H1 (cell line): Measurements from ENCODE around the gene TAS2R41. TPM values are rescaled to one million over a fixed set of nuclear protein-coding genes. Genes with fewer than 3 reads are reported as not detected.

Experiments used
- CTCF ChIA-PET: fragments of 300-600 bp; sonication (Branson Sonifier 250); formaldehyde crosslinking; loops from one replicate; lab custom pipeline; 2021; ENCODE audit not compliant: partially characterized antibody; lab: Charles Lee
- POLR2A ChIA-PET: fragments of 300-600 bp; sonication (Branson Sonifier 250); formaldehyde crosslinking; loops from one replicate; lab custom pipeline; 2021; ENCODE audit warnings: inconsistent platforms; ENCODE audit not compliant: partially characterized antibody; lab: Charles Lee
- DNase-seq, 2 experiments: peaks; one replicate each; pipeline versions ENCODE4 v3.0.0 to v3.0.0-alpha.2; 2010 to 2022; ENCODE audit warnings: low spot score in 2 of 2, low read depth in 1 of 2, mixed read lengths in 1 of 2
- FAIRE-seq: peaks from 2 replicates; lab custom pipeline; 2011; peaks lifted over from hg19 to GRCh38; lab: Jason Lieb, UNC
- H2AFZ ChIP-seq: 2 replicates; pipeline ENCODE4 v1.8.1; 2012; ENCODE audit warnings: low read length, inconsistent platforms
- H2AK5ac ChIP-seq: 2 replicates; pipeline ENCODE4 v1.6.1; 2013; ENCODE audit warnings: low read depth, low read length
- H2BK120ac ChIP-seq: replicated peaks from 2 replicates; pipeline ENCODE3; 2013; ENCODE audit warnings: low read depth, low read length, inconsistent platforms
- H2BK12ac ChIP-seq: 2 replicates; pipeline ENCODE4 v1.6.1; 2013; ENCODE audit warnings: low read depth, low read length
- H2BK15ac ChIP-seq: 2 replicates; pipeline ENCODE4 v1.6.1; 2013; ENCODE audit warnings: low read length
- H2BK20ac ChIP-seq: 2 replicates; pipeline ENCODE4 v1.6.1; 2013; ENCODE audit warnings: low read length
- H2BK5ac ChIP-seq: 2 replicates; pipeline ENCODE4 v1.6.1; 2013; ENCODE audit warnings: low read depth, low read length
- H3K14ac ChIP-seq: 2 replicates; pipeline ENCODE4 v1.6.1; 2013; ENCODE audit warnings: inconsistent platforms; ENCODE audit not compliant: insufficient read length
- H3K18ac ChIP-seq: 2 replicates; pipeline ENCODE4 v1.6.1; 2013; ENCODE audit warnings: low read length; ENCODE audit errors: extremely low read depth
- H3K23ac ChIP-seq: 2 replicates; pipeline ENCODE4 v1.6.1; 2013; ENCODE audit warnings: inconsistent platforms; ENCODE audit not compliant: insufficient read length
- H3K23me2 ChIP-seq: 2 replicates; pipeline ENCODE4 v1.6.1; 2013; ENCODE audit warnings: low read depth, low read length
- H3K27ac ChIP-seq: 2 replicates; pipeline ENCODE4 v1.6.1; 2011; ENCODE audit warnings: low read depth, low read length, inconsistent platforms
- H3K27me3 ChIP-seq, 4 experiments: replicated peaks in 1 of 4; 1 replicate in 1 of 4; 2 replicates in 3 of 4; pipeline versions ENCODE4 v1.6.1 to v1.8.1; 2011 to 2013; ENCODE audit warnings: low read length in 3 of 4, mild to moderate bottlenecking in 3 of 4, inconsistent platforms in 2 of 4, mixed read lengths in 2 of 4, moderate library complexity in 1 of 4; ENCODE audit not compliant: control insufficient read depth in 3 of 4, insufficient read depth in 3 of 4; ENCODE audit errors: extremely low read depth in 1 of 4
- H3K36me3 ChIP-seq, 4 experiments: 2 replicates each; pipeline versions ENCODE4 v1.6.1 to v1.8.1; 2011 to 2013; ENCODE audit warnings: mild to moderate bottlenecking in 4 of 4, low read length in 3 of 4, moderate library complexity in 2 of 4, control low read depth in 1 of 4, inconsistent platforms in 1 of 4; ENCODE audit not compliant: insufficient read depth in 4 of 4, control insufficient read depth in 2 of 4
- H3K4ac ChIP-seq: replicated peaks from 2 replicates; pipeline ENCODE3; 2013; ENCODE audit warnings: low read length, low read depth, mixed read lengths, inconsistent platforms; ENCODE audit not compliant: insufficient read length
- H3K4me1 ChIP-seq, 4 experiments: replicated peaks in 1 of 4; 1 replicate in 1 of 4; 2 replicates in 3 of 4; pipeline versions ENCODE4 v1.6.1 to v1.8.1; 2011 to 2013; ENCODE audit warnings: low read length in 3 of 4, inconsistent platforms in 2 of 4, mixed read lengths in 1 of 4; ENCODE audit not compliant: insufficient read depth in 4 of 4, control insufficient read depth in 3 of 4
- H3K4me2 ChIP-seq, 2 experiments: 2 replicates each; pipeline versions ENCODE4 v1.6.1 to v1.8.1; 2011 to 2013; ENCODE audit warnings: low read depth in 2 of 2, low read length in 2 of 2, control low read depth in 1 of 2, inconsistent platforms in 1 of 2, mild to moderate bottlenecking in 1 of 2; ENCODE audit not compliant: insufficient read depth in 1 of 2
- H3K4me3 ChIP-seq, 4 experiments: fragments of 200-600, 300-600 bp in 1 of 4; sonication (generic), shearing (Covaris generic), sonication (Bioruptor Twin) in 1 of 4; 2 replicates each; pipeline versions ENCODE4 v1.5.1 to v1.8.1; 2011 to 2016; ENCODE audit warnings: low read length in 4 of 4, low read depth in 3 of 4, control low read depth in 2 of 4, inconsistent platforms in 2 of 4, mild to moderate bottlenecking in 2 of 4, mixed read lengths in 1 of 4, moderate library complexity in 1 of 4; ENCODE audit not compliant: insufficient read depth in 2 of 4; ENCODE audit errors: extremely low read depth in 1 of 4
- H3K56ac ChIP-seq: replicated peaks from 2 replicates; pipeline ENCODE3; 2013; ENCODE audit warnings: low read depth, mild to moderate bottlenecking, mixed read lengths, low read length, inconsistent platforms; ENCODE audit not compliant: insufficient read length
- H3K79me1 ChIP-seq: 2 replicates; pipeline ENCODE4 v1.6.1; 2013; ENCODE audit warnings: low read depth, low read length, control low read depth
- H3K79me2 ChIP-seq, 2 experiments: 2 replicates each; pipeline versions ENCODE4 v1.6.1 to v1.8.1; 2012 to 2013; ENCODE audit warnings: low read length in 2 of 2, mild to moderate bottlenecking in 2 of 2, inconsistent platforms in 1 of 2; ENCODE audit not compliant: insufficient read depth in 2 of 2, control insufficient read depth in 1 of 2
- H3K9ac ChIP-seq, 4 experiments: replicated peaks in 1 of 4; 1 replicate in 1 of 4; 2 replicates in 3 of 4; pipeline versions ENCODE4 v1.6.1 to v1.8.1; 2011 to 2013; ENCODE audit warnings: low read depth in 3 of 4, low read length in 3 of 4, control low read depth in 2 of 4, mild to moderate bottlenecking in 2 of 4, moderate library complexity in 2 of 4, inconsistent platforms in 1 of 4; ENCODE audit errors: extremely low read depth in 1 of 4
- H3K9me3 ChIP-seq, 2 experiments: 2 replicates each; pipeline versions ENCODE4 v1.6.1 to v1.8.1; 2012 to 2013; ENCODE audit warnings: mild to moderate bottlenecking in 2 of 2, moderate library complexity in 2 of 2, control low read depth in 1 of 2, inconsistent platforms in 1 of 2, low read depth in 1 of 2, low read length in 1 of 2, mixed read lengths in 1 of 2; ENCODE audit not compliant: insufficient read depth in 2 of 2
- H4K20me1 ChIP-seq, 2 experiments: replicated peaks in 1 of 2; 2 replicates each; pipeline versions ENCODE3 to v1.8.1; 2011 to 2013; ENCODE audit warnings: inconsistent platforms in 2 of 2, low read length in 2 of 2, mild to moderate bottlenecking in 1 of 2; ENCODE audit not compliant: insufficient read depth in 2 of 2, control insufficient read depth in 1 of 2
- H4K5ac ChIP-seq: 2 replicates; pipeline ENCODE4 v1.6.1; 2013; ENCODE audit warnings: low read length, low read depth, mixed read lengths, inconsistent platforms; ENCODE audit not compliant: insufficient read length
- H4K8ac ChIP-seq: 2 replicates; pipeline ENCODE4 v1.8.0; 2013; ENCODE audit warnings: mild to moderate bottlenecking, moderate library complexity, low read length, inconsistent platforms; ENCODE audit not compliant: insufficient read depth; ENCODE audit errors: extremely low read depth
- H4K91ac ChIP-seq: replicated peaks from 2 replicates; pipeline ENCODE3; 2013; ENCODE audit warnings: low read length, mixed read lengths, inconsistent platforms; ENCODE audit not compliant: insufficient read length
- CBX8 ChIP-seq: fragments of 300-800, 300-1000 bp; sonication (generic); IDR thresholded peaks from 2 replicates; pipeline ENCODE4 v1.7.1; 2016; ENCODE audit warnings: low read depth, low read length, borderline replicate concordance
- E2F6 ChIP-seq: IDR thresholded peaks from 2 replicates; pipeline ENCODE4 v1.6.1; 2012; ENCODE audit warnings: inconsistent platforms
- FOSL1 ChIP-seq: IDR thresholded peaks from 2 replicates; pipeline ENCODE4 v1.6.1; 2011; ENCODE audit warnings: mild to moderate bottlenecking, low read depth, low read length, moderate library complexity; ENCODE audit not compliant: insufficient read depth
- JUN ChIP-seq: IDR thresholded peaks from 2 replicates; pipeline ENCODE4 v1.6.1; 2011; ENCODE audit warnings: low read depth, mild to moderate bottlenecking, improper control_type of control experiment, low read length
- POU5F1 ChIP-seq: IDR thresholded peaks from 2 replicates; pipeline ENCODE4 v1.6.1; 2011; ENCODE audit warnings: low read depth, mild to moderate bottlenecking, low read length, moderate library complexity
- SRF ChIP-seq: IDR thresholded peaks from 2 replicates; pipeline ENCODE4 v1.6.1; 2011; ENCODE audit warnings: mild to moderate bottlenecking, low read depth, low read length, moderate library complexity
- WGBS, 2 experiments: shearing (Covaris generic) in 1 of 2; methylation state at CpG; one replicate each; pipeline versions ENCODE4 v1.1.6 to v1.1.7; 2013 to 2015; ENCODE audit warnings: low lambda C conversion rate in 2 of 2, mixed read lengths in 2 of 2, inconsistent platforms in 1 of 2, low coverage in 1 of 2, missing lambda C conversion rate in 1 of 2; ENCODE audit not compliant: insufficient replicate concordance in 2 of 2, insufficient coverage in 1 of 2, insufficient read length in 1 of 2; ENCODE audit errors: extremely low coverage in 1 of 2, missing lambda C conversion rate in 1 of 2; 5-methylcytosine and 5-hydroxymethylcytosine counted together
- polyA plus RNA-seq, 7 experiments: library from polyadenylated mRNA; depleted of rRNA in 3 of 7; stranded (reverse) in 5 of 7; unstranded in 2 of 7; fragments of >200 nt in 5 of 7; fragments of 200-250 nt in 2 of 7; gene quantifications; 1 replicate in 5 of 7; 2 replicates in 1 of 7; 4 replicates in 1 of 7; pipeline versions ENCODE4 v1.2.1 to v1.2.3, GENCODE V29; 2011 to 2013; ENCODE audit warnings: missing spikeins in 2 of 7, mixed read lengths in 2 of 7
- total RNA-seq: library from RNA; stranded (reverse); fragmentation: NEBNext Ultra II Directional; extraction: Animal tissue kit (Norgen Biotek cat#: 25700); gene quantifications from 2 replicates; pipeline ENCODE4 v1.2.1, GENCODE V29; 2021

The TAS2R41 gene
- total and polyA plus RNA-seq, 2 of the 8 experiments (the other 6 are each of a cell fraction or from before 2014, with no cell fraction given), result 0.12 TPM; not detected in 1

GRCh38 chr7:143451746-143452145 lies 25.9 kb upstream of the TAS2R41 start:
- Histone ChIP-seq H2AFZ (no peak overlapping the region), H3K23me2 (no peaks in the 10 kb centered on the region), H2BK5ac (no peak overlapping the region), H3K4ac (no peak overlapping the region), H3K4me3 (no peak overlapping the region), H4K5ac (no peak overlapping the region), H2BK20ac (no peak overlapping the region), H2BK120ac (no peak overlapping the region), H3K9me3 (no peaks in the 10 kb centered on the region), H3K9ac (no peak overlapping the region), H2AK5ac (no peak overlapping the region), H3K18ac (no peak overlapping the region), H3K36me3 (no peaks in the 10 kb centered on the region), H3K14ac (no peak overlapping the region), H4K8ac (no peak overlapping the region), H2BK12ac (no peak overlapping the region), H3K79me1 (no peaks in the 10 kb centered on the region), H4K20me1 (no peaks in the 10 kb centered on the region), H3K4me2 (no peak overlapping the region), H3K4me1 (peaks cover 0 to 2% (median 0%) of the 10 kb centered on the region in 4 experiments; a peak in 1 of 7 replicates), H3K23ac (no peak overlapping the region), H3K27me3 (no peaks in the 10 kb centered on the region), H4K91ac (no peak overlapping the region), H3K27ac (no peak overlapping the region), H2BK15ac (no peak overlapping the region), H3K56ac (no peak overlapping the region), H3K79me2 (no peaks in the 10 kb centered on the region)
- DNase-seq (no peak), FAIRE-seq (no peak)
- CTCF ChIA-PET, result interaction anchor here (0.7 to 1.4 kb wide), 4 partner anchors 11 to 53 kb away, joined by 3 read pairs; no protein-coding TSS in a partner anchor
- no peak for TF ChIP-seq SRF
- TF ChIP-seq CBX8, result no peak
- no peak for TF ChIP-seq POU5F1
- TF ChIP-seq FOSL1, result no peak
- TF ChIP-seq JUN, result no peak
- no peak for TF ChIP-seq E2F6
- POLR2A ChIA-PET, result no interaction called here
- 95% methylated on average over 1 of the region's 1 CpG; no CpG with 5 or more reads in 1 of the 2 experiments for WGBS, 2 experiments
